ENCODE data around the gene SLC1A2.

The SLC1A2 gene

GRCh38 chr11:35293699-35294098, 125.7 kb downstream of the SLC1A2 start:
- DNase-seq, result no peak

GRCh38 chr11:35293035-35293434, 126.3 kb downstream of the SLC1A2 start:
- DNase-seq, result no peak

- no peak for DNase-seq
These were observed 127.1 kb downstream of the SLC1A2 start for GRCh38 chr11:35292279-35292678.

- no peak for DNase-seq
These were observed 128.5 kb downstream of the SLC1A2 start for GRCh38 chr11:35290876-35291275.

- no peak for DNase-seq
These were observed 129.5 kb downstream of the SLC1A2 start for GRCh38 chr11:35289821-35290220.

GRCh38 chr11:35288817-35289541, 130.4 kb downstream of the SLC1A2 start:
- no peak for DNase-seq

- no peak for DNase-seq
These were observed 131.0 kb downstream of the SLC1A2 start for GRCh38 chr11:35288309-35288708.

- DNase-seq, result no peak
These were observed 131.9 kb downstream of the SLC1A2 start for GRCh38 chr11:35287344-35287890.

GRCh38 chr11:35286126-35286525, 133.2 kb downstream of the SLC1A2 start:
- no peak for DNase-seq

- DNase-seq, result no peak
These were observed 133.9 kb downstream of the SLC1A2 start for GRCh38 chr11:35285471-35285870.

- no peak for DNase-seq
These were observed 137.0 kb downstream of the SLC1A2 start for GRCh38 chr11:35282221-35282882.

- DNase-seq, result no peak
These were observed 138.1 kb downstream of the SLC1A2 start for GRCh38 chr11:35281169-35281688.

GRCh38 chr11:35280727-35281126, 138.6 kb downstream of the SLC1A2 start:
- DNase-seq, result no peak

GRCh38 chr11:35277827-35278226, 141.5 kb downstream of the SLC1A2 start:
- no peak for DNase-seq

- peak; percentile 16 for DNase-seq
These were observed 142.8 kb downstream of the SLC1A2 start for GRCh38 chr11:35276396-35277145.

- no peak for DNase-seq
These were observed 143.6 kb downstream of the SLC1A2 start for GRCh38 chr11:35275786-35276170.

GRCh38 chr11:35274909-35275785, 144.2 kb downstream of the SLC1A2 start:
- DNase-seq, result no peak

GRCh38 chr11:35272391-35272902, 146.9 kb downstream of the SLC1A2 start:
- DNase-seq, result peak; percentile 34

- no peak for DNase-seq
These were observed 148.3 kb downstream of the SLC1A2 start for GRCh38 chr11:35271031-35271430.

- no peak for DNase-seq
These were observed 149.0 kb downstream of the SLC1A2 start for GRCh38 chr11:35270342-35270741.

- no peak for DNase-seq
These were observed 151.9 kb downstream of the SLC1A2 start for GRCh38 chr11:35267504-35267903.
